Activated CD4-positive, alpha-beta T cell treated with anti-CD3 and anti-CD28 coated beads, Interleukin-2, amount 50 U/mL, for 24 hours (primary cell): ENCODE data around the gene SUN2.

Experiments used
- DNase-seq, 2 donors: peaks; one replicate each; pipeline ENCODE4 v3.0.0-alpha.2; 2020; ENCODE audit warnings: low read depth in 1 of 2, low spot score in 1 of 2

The SUN2 gene

DNA sequence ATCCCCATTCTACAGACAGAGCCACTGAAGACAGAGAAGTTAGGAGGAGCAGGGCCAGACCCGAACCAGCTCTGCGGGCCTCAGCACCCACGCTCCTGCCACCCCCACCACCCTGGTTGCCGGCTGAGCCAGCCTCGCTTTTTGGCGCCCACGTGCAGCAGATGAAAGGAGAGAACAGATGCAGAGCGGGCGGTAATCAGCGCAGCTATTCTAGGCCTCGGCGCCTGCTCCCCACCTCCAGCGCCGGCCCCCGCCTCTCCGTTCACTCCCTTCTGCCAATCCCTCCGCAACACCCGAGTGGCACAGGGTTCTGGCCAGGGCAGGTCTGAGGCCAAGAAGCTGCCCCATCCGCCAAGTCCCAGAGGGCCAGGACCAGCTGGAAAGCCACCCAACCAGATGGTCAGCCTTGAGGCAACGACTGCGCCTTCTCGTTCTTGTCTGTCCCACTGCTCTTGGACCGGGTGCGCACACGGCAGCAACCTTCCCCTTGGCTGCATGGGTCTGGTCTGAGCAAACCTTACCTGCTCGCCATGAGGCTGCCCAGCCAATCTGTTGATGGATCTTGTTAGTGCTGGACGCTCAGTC lies 21.4 kb upstream of the SUN2 start:
- no peak for DNase-seq

DNA sequence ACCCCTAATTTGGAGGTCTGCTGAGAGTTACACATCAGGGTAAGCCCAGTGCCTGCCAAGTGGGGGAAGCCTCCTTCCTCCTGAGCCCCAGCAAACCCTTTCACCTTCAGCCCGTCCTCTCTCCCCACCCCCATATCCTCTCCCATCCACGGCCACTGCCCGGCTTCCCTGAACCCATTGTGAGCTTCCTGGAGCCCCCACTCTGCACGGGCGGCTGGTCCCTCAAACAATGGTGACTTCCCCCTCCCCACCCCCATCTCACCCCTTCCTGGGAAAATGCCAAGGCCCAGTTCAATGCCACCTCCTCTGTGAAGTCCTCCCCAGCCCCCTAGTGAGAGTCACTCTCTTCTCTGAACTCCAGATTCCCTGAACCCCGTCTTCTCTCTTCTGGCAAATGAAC lies 20.3 kb upstream of the SUN2 start:
- no peak for DNase-seq

DNA sequence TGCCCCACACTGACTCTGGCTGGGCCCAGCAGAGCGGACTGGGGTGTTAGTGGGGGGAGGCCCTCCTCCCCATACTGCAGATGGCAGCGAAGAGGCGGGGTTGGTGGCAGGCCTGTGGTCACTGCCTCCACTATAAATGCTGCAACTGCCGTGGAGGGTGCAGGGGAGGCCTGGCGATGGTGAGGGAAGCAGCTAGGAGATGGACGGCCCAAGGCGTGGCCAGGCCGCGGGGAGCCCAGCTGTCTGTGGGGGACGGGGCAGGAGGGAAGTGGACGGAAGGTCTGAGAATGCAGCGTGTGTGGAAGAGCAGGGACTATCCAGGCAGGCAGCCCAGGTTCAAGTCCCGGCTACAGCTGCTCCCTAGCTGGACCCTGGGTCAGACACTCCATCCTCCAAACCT lies 19.9 kb upstream of the SUN2 start:
- DNase-seq, result no peak

DNA sequence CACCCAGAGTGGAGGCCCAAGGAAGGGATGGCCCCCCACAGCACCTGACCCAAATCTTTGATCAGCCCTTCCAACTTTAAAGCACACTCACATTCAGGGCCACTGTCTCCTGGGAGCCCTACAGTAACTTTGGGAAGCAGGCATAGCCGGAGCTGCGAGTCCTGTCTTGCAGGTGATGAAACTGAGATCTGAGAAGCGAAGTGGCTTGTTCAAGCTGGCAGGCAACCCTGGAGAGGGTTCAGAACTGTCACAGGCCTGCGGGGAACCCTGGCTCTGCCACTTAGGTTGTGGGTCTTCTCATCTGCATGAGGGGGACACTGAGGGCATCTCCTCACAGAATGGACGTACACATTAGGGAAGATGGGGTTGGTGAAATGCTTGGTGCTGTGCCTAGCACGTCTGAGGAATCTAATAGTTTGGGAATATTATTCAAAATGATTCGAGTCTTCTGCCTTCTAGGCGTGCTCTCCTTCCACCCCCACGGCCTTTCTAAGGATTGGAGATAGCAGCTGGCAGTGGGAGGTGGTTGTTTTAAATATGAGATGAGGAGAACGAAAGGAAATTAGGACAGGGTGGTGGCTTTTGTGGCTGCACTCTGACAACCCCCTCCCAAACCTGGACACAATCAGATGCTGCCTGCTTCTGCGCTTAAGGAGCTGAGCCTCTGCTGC lies 18.8 kb upstream of the SUN2 start:
- no peak for DNase-seq

DNA sequence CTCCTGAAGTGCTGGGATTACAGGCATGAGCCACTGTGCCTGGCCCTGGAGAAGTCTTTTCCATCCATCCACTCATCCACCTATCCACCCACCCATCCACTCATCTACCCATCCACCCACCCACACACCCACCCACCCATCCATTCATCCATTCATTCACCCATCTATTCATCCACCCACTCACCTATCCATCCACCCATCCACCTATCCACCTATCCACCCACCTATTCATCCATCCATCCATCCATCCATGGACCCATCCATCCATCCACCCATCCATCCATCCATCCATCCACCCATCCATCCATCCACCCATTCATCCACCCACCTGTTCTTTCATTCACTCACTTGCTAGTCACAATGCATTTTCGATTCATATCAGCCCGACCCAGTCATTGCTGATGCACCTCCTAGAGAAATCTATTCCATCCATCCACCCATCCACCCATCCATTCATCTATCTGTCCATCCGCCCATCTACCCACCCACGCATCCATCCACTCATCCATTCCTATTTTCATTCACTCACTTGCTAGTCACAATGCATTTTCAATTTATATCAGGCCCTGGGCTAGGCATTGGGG lies 17.7 kb upstream of the SUN2 start:
- DNase-seq, result no peak

DNA sequence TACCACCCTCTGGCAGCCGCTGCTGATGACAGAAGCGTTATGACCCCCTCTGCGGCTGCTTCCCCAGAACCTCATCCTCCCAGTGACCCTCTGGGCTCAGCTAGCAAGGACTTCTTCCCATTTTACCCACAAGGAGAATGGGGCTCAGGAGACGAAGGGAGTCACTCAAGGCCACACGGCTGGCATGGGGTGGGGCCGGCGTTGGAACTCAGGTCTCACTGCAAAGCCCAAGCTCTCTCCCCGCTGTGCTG lies 16.8 kb upstream of the SUN2 start:
- no peak for DNase-seq

DNA sequence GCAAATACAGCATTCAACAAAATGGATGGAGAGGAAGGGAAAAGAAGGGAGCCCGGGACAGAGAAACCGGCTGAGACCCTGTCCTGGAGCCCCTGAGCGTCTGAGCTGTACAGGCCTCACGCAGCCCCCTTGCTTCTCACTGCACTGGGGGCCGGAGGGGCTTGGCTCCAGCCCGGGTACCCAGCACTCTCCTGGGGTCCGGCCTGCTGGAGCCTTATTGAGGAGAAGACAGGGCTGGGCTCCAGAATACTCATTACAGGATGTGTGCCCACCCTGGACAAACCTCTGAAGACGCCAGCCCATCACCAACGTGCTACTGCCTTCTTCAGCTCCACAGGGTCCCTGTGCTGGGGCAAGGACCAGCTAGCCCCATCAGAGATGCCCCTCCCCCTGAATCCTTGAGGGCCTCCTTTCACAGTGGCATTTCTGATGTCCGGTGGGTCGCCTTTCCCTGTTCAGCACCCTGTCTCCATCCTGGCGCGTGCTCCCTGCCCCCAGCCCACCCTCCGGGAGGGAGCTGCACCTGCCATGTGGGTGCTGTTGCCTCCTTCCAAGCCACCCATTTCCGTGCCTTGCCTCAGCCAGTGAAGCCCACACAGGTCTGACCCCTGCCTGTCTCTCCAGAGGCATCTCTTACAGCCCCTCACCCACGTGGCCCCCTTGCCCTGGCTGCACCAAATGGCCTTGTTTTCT lies 14.6 kb upstream of the SUN2 start:
- DNase-seq, result no peak

DNA sequence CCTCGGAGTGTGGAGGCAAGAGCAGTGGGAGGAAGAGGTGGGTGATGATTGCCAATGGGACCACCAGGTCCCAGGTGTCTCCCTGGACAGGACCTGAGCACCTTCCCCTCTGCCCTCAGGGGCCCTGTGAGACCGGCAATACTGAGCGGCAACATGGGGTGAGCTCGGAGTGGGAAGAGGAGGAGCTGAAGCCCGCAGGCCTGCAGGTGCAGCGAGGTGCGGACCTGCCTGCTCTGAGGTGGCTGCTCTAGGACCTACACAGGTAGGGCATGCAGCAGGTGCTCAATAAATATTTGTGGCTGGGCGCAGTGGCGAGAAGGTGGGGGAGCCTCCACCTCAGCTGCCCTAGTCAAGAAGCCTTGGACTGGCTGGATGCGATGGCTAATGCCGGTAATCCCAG lies 12.2 kb upstream of the SUN2 start:
- no peak for DNase-seq

DNA sequence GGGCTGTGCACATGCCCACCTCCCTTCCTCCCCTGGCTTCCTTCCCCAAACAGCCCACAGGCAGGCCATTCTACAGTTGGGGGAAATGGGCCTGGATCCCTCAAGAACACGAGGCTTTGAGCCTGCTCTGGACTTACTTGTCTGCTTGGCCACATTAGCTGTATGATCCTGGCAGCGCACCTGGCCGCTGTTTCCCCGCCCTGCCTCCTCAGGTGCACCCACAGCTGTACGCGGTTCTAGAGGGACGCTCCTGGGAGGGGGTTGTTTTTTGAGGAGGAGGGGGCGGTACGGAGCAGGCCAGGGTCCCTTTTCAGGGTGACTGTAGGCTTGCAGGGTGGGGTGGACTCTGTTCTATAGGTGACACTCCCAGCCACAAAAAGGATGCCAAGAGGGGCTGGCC lies 11.5 kb upstream of the SUN2 start:
- no peak for DNase-seq

DNA sequence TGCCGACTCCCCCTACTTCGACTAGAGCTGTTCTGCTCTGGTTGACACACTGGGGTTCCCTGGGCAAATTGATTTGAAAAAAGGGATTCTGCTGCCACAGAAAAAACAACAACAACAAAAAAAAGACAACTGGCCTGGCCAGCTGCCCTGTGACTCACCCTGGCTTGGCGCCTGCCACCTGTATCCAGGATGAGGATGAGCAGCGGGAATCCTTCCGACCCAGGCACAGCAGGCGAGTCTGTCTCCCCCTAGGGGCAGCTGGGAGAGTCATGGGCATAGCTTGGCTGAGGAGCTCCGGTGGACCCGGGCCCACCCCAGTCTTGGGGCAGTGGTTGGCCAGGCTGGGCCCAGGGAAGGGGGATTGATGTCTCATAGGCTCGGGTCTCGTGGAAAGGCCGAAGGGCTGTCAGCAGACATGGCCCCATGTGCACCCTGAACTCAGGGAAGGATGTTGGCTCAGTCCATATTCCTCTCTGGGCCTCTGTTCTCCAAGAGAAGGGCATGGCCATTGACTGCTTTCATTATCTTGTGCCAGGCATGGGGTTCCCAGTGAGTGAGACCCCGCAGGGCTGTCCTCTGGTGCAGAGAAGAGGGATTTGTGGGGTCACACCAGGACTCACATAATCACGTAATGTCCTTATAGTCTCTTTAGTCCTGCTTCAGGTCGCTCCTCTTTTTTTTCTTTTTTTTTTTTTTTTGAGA lies 10.4 kb upstream of the SUN2 start:
- DNase-seq, result no peak

DNA sequence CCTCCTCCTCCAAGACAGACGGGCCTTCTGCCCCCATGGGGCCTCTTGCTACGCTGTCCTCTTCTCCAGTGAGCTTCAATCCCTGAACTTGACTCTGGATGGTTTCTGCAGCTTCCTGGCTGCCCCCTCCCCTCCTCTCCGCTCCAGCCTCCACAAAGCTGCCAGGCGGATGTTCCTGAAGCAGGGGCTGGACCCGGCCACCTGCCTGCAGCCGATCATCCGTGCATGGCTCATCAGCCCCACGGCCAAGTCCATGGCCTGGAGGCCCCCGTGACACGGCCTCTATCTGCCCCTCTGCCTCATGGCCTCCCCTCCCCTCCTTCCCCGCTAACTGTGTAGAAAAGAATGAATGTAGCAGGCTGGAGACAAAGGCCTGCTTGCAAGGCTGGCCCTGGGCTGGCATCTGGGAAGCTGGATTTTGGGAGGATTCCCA lies 6.8 kb upstream of the SUN2 start:
- DNase-seq, result no peak

DNA sequence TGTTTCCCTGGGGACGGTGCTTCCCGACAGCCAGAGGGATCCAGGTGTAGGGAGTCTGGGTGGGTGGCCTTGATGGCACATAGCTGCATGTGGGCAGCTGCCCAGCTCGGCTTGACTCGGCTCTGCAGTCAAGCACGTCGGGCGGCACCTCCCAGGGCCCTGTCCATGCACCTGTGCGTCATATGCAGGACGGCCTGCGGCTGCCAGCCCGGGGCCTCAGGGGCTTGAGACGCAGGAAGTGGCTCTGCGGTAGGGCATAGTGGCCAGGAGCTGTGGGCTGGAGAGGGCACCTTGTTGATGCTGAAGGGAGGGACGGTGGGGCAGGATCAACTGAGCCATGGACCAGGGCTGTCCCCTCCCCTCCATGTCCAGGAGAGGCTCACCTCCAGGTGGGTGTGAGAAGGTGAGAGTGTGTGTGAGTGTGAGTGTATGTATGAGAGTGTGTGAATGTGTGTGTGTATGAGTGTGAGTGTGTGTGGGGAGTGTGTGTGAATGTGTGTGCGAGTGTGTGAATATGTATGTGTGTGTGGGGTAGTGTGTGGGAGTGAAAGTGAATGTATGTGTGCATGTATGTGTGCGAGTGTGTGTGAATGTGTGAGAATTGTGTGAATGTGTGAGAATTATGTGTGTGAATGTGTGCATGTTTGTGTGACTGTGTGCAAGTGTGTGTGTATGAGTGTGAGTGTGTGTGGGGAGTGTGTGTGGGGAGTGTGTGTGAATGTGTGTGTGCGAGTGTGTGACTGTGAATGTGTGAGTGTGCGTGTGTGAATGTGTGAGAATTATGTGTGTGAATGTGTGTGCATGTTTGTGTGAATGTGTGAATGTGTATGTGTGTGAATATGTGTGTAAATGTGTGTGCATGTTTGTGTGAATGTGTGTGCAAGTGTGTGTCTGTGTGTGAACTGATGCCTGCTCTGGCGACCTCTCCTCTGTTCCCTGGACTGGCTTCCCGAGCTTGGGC lies 5.7 kb upstream of the SUN2 start:
- no peak for DNase-seq

DNA sequence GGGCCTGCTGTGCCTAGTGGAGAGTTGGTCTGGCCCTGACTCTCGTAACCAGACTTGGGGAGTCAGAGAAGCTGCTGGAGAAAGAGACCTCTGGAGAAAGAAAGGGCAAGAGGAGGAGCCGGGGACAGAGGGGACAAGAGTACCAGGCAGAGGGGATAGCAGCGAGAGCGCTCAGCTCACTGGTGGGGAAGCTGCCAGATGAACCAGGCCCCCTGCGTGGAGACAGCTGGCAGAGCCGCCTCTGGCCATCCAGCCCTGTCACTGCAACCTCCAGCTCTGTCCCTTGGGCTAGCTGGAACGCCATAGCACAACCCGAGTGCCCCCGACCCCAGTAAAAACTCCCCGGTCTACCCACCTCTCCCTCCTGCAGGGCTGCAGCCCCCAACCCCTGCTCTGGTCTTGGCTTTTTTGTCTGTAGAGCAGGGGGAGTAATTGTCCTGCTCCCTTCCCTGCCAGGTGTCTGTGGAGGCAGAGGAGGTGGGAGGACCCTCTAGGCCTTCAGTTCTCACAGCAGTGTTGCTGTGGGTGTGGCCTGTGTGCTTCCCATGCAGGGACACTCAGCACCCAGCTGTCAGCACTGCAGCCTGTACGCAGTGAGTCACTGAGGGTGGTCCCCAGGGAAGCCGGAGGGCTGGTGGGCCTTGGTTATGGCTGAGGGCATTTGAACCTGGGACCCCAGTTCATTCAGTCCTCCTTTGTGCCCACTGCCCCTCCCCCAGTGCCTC lies 4.8 kb upstream of the SUN2 start:
- no peak for DNase-seq

DNA sequence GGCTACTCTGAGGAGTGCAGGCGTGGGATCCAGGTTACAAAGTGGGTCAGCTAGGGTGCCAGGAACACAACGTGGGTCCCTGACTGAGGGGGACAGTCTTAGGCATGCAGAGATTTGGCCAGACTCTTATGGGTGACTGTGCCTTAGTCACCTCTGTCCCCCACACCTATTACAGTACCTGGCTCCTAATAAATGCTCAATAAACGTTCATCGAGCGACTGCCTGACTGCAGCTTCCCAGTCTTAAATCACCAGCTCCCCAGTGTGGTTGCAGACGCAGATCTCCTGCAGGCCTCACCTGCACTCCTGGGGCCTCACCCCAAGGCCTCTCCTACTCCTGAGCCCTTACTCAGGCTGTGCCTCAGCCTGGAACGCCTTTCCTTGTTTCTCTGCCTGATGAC lies 3.2 kb upstream of the SUN2 start:
- DNase-seq, result no peak

DNA sequence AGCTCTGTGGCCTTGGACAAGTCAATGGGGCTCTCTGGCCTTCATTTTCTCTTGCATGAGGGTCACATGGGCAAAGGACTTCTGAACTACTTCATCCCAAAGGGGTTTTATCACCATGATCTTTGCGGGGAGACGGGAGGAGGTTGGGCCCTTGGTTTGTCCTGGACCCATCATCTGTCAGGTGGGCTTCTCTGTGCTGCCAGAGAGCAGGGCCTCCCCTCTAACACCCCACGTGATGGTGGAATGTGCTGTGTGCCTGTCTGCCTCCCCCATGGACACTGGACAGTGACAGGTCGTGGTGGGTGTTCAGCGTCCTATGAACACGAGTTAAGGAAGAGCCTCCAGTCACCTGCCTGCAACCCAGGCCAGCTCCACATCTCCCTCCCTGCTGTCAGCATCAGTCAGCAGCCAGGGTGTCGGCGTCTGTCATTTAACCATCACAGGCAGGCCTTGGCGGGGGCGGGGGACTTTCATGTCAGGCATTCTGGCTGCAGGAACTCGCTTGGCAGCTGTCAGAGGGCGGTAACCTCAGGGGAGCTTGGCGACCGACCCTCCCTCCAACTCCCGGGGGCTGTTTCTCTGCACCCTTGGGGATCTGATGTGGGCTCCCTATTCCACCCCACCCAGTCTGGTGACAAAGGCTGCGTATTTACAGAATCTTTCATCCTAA lies 2.6 kb upstream of the SUN2 start:
- DNase-seq, result peak; percentile 46 to 58

DNA sequence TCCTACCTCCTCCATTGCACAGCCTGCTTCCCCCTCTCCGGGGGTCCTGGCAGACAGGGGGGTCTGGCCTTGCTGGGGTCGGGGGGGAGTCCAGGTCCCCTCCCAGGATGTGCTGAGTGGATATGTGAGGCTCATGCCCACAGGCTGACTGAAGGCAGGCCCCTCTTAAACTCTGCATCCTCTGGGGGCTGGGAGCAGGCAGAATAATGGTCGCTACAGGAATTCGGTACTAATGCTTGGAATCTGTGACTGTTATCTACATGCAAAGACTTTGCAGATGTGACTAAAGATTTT lies 1.6 kb upstream of the SUN2 start:
- DNase-seq, result no peak

DNA sequence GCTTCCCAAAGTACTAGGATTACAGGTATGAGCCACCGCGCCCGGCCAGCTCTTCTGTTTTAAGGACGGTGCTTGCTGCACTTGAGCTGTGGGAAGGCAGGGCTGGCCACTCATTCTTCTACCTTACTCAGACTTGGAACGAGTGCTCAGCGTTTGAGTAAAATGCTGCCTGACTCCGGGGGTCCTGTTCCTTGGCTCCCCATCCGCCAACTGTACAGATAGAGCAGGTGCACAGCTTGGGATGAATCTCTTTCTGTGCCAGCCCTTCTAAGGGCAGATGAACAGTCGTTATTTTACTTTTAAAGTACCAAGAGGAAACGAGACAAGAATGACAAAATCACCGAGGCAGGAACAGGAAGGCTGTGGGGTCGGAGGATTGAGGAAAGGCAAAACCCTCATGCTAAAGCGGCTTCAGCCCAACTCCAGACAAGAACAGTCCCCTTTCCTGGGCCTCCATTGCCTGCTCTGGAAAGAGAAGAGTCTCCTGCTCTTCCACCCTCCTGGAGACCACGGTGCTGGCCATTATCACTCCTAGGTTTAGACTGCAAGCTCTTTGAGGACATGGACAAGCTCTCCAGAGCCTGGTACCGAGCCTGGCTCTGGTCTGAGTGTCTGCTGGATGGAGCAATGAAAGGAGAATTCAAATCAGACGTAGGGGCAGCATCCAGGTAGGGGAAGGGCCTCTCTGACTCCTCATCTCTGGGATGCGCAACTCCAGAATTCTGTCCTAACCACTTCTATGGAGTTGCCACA lies 1.1 kb upstream of the SUN2 start:
- no peak for DNase-seq

DNA sequence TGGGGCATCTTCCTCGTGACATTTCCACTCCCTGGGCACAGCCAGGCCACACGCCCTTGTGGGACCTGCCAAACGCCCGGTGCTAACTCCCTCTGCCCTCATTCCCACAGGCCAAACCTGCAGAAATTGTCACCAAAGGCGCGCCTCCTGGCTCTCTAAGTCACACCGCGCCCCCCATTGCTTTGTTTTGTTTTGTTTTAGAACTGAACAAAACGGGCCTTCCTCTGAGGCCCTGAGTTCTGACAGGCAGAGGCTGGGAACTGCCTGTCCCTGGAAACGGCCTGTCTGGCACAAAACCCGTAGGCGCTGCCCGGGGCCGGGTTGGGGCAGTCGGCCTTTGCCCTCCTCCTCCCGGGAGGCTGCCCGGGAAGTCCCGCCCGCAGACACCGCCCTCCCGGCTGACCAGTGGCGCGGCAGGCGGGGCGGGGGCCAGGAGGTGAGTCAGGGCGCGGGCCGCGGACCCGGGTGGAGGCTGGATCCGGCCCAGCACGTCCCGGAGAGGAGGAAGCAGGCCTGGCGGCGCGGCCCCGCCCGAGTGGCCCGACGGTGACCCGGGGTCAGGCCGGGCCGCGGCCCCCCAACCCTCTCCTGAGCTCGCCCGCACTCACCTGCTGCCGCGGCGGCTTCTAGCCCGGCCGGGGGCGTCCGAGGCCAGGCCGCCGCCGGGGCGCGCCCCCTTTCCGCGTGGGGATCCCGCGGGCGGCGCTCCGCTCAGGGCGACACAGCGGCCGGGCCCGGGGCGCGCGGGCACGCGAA lies 465 bp downstream of the SUN2 start:
- peak; percentile 19 to 22 for DNase-seq
